Endothelial cell of umbilical vein (primary cell): ENCODE results near the gene UST. TPM values are rescaled to one million over a fixed set of nuclear protein-coding genes. Genes with fewer than 3 reads are reported as not detected.

Source experiments
- BruUV-seq: library from RNA; stranded (reverse); fragments of 400-500 nt; replicated peaks from 2 replicates; lab custom pipeline; 2021; lab: Mats Ljungman, UMichigan
- CTCF ChIA-PET: fragments of 300-600, 350-600 bp; sonication (Branson Sonifier 250); formaldehyde crosslinking; loops from one replicate; lab custom pipeline; 2021; ENCODE audit warnings: antibody characterized with exemption, inconsistent platforms; lab: Charles Lee
- POLR2A ChIA-PET: fragments of 300-600, 350-600 bp; sonication (Branson Sonifier 250); formaldehyde crosslinking; loops from one replicate; lab custom pipeline; 2021; ENCODE audit warnings: antibody characterized with exemption, inconsistent platforms; lab: Charles Lee
- DNase-seq: peaks from one replicate; pipeline ENCODE4 v3.0.0-alpha.2; 2011; ENCODE audit warnings: low read depth, low spot score
- FAIRE-seq: peaks from 2 replicates; lab custom pipeline; 2011; peaks lifted over from hg19 to GRCh38; lab: Jason Lieb, UNC
- H2AFZ ChIP-seq: 2 replicates; pipeline ENCODE4 v1.6.0; 2012; ENCODE audit warnings: low read depth, low read length, control low read depth, inconsistent platforms
- H3K27ac ChIP-seq: 2 replicates; pipeline ENCODE4 v1.5.1; 2011; ENCODE audit warnings: low read depth, mild to moderate bottlenecking, control low read depth, low read length, moderate library complexity; ENCODE audit not compliant: insufficient read depth
- H3K27me3 ChIP-seq, 2 experiments: 2 replicates each; pipeline versions ENCODE4 v1.6.0 to v1.6.1; 2011; ENCODE audit warnings: low read length in 2 of 2, mixed read lengths in 1 of 2; ENCODE audit not compliant: control insufficient read depth in 2 of 2, insufficient read depth in 2 of 2
- H3K36me3 ChIP-seq, 2 experiments: 2 replicates in 1 of 2; 3 replicates in 1 of 2; pipeline ENCODE4 v1.5.1; 2011; ENCODE audit warnings: low read length in 2 of 2, mild to moderate bottlenecking in 1 of 2, moderate library complexity in 1 of 2; ENCODE audit not compliant: control insufficient read depth in 2 of 2, insufficient read depth in 2 of 2; ENCODE audit errors: extremely low read depth in 1 of 2
- H3K4me1 ChIP-seq: 3 replicates; pipeline ENCODE4 v1.5.1; 2011; ENCODE audit warnings: mild to moderate bottlenecking, low read length; ENCODE audit not compliant: control insufficient read depth, insufficient read depth; ENCODE audit errors: extremely low read depth
- H3K4me2 ChIP-seq: 2 replicates; pipeline ENCODE4 v1.6.1; 2011; ENCODE audit warnings: low read length, control low read depth, mixed read lengths; ENCODE audit not compliant: insufficient read depth
- H3K4me3 ChIP-seq, 3 experiments: fragments of 200-600 bp in 1 of 3; sonication (generic), shearing (Covaris generic) in 1 of 3; replicated peaks in 1 of 3; 2 replicates each; pipeline ENCODE4 v1.5.1; 2011 to 2016; ENCODE audit warnings: control low read depth in 3 of 3, low read length in 3 of 3, mild to moderate bottlenecking in 2 of 3, inconsistent platforms in 1 of 3, low read depth in 1 of 3, moderate library complexity in 1 of 3; ENCODE audit not compliant: insufficient read depth in 1 of 3
- H3K79me2 ChIP-seq: 2 replicates; pipeline ENCODE4 v1.6.0; 2012; ENCODE audit warnings: low read length, inconsistent platforms; ENCODE audit not compliant: control insufficient read depth, insufficient read depth
- H3K9ac ChIP-seq: replicated peaks from 2 replicates; pipeline ENCODE3; 2011; ENCODE audit warnings: low read length, control low read depth; ENCODE audit not compliant: insufficient read depth; ENCODE audit errors: extremely low read depth
- H3K9me1 ChIP-seq: replicated peaks from 3 replicates; pipeline ENCODE4 v1.6.0; 2011; ENCODE audit warnings: mild to moderate bottlenecking, low read length; ENCODE audit not compliant: control insufficient read depth, insufficient read depth; ENCODE audit errors: extremely low read depth
- H3K9me3 ChIP-seq: replicated peaks from 2 replicates; pipeline ENCODE4 v1.5.1; 2012; ENCODE audit warnings: low read length, inconsistent platforms; ENCODE audit not compliant: control insufficient read depth, insufficient read depth
- H4K20me1 ChIP-seq: replicated peaks from 2 replicates; pipeline ENCODE3; 2011; ENCODE audit warnings: mild to moderate bottlenecking, low read length; ENCODE audit not compliant: control insufficient read depth, insufficient read depth; ENCODE audit errors: extremely low read depth
- EZH2 ChIP-seq: IDR thresholded peaks from 2 replicates; pipeline ENCODE4 v1.6.1; 2012; ENCODE audit warnings: borderline replicate concordance, low read depth, mild to moderate bottlenecking, moderate library complexity, low read length, inconsistent platforms; ENCODE audit not compliant: severe bottlenecking
- FOS ChIP-seq: IDR thresholded peaks from 2 replicates; pipeline ENCODE4 v1.6.1; 2011; ENCODE audit warnings: mild to moderate bottlenecking, low read length, moderate library complexity, borderline replicate concordance; ENCODE audit not compliant: insufficient read depth
- GATA2 ChIP-seq: IDR thresholded peaks from 2 replicates; pipeline ENCODE4 v1.7.0; 2011; ENCODE audit warnings: low read depth, mild to moderate bottlenecking, moderate library complexity, mixed read lengths, low read length; ENCODE audit not compliant: insufficient read length, insufficient read depth
- JUN ChIP-seq: IDR thresholded peaks from 2 replicates; pipeline ENCODE4 v1.6.1; 2011; ENCODE audit warnings: borderline replicate concordance, low read depth; ENCODE audit not compliant: insufficient read length, insufficient read depth
- MYC ChIP-seq: IDR thresholded peaks from one replicate; pipeline ENCODE4 v1.6.1; 2011; ENCODE audit warnings: mild to moderate bottlenecking, low read depth, low read length
- POLR2A ChIP-seq: IDR thresholded peaks from 2 replicates; pipeline ENCODE4 v1.6.1; 2012; ENCODE audit warnings: low read depth, mild to moderate bottlenecking, control low read depth, low read length
- POLR2AphosphoS5 ChIP-seq: IDR thresholded peaks from 2 replicates; pipeline ENCODE4 v1.6.1; 2012; ENCODE audit warnings: low read depth, mild to moderate bottlenecking, control low read depth, low read length, moderate library complexity; ENCODE audit not compliant: insufficient read depth
- dilution Hi-C: fragments of 300-500 bp; cut with MboI; formaldehyde crosslinking; loops from one replicate; pipeline ENCODE4 v1.15.0; 2019; ENCODE audit warnings: low sequenced_read_pairs; ENCODE audit not compliant: extremely low pct_ligation_motif_present
- intact Hi-C: fragments of 100-400 bp; cut with micrococcal nuclease; formaldehyde crosslinking; loops from one replicate; pipeline ENCODE4 v1.10.0; 2022
- polyA plus RNA-seq, 4 experiments: library from polyadenylated mRNA; depleted of rRNA in 3 of 4; stranded (reverse) in 3 of 4; unstranded in 1 of 4; fragments of >200 nt; gene quantifications; 2 replicates each; pipeline versions ENCODE4 v1.2.1 to v1.2.3, GENCODE V29; 2011 to 2012; ENCODE audit warnings: missing spikeins in 1 of 4
- total RNA-seq: library from RNA; stranded (reverse); gene quantifications from 2 replicates; pipeline ENCODE4 v1.2.3, GENCODE V29; 2021
- TF ChIP-seq, protein P1 (sequence below): IDR thresholded peaks from 2 replicates; pipeline ENCODE4 v1.6.1; 2011; ENCODE audit not compliant: insufficient read depth, insufficient read length
- TF ChIP-seq, protein P2 (sequence below), 2 donors: IDR thresholded peaks; 1 replicate in 1 of 2; 2 replicates in 1 of 2; pipeline ENCODE4 v1.5.1; 2011; ENCODE audit warnings: low read length in 2 of 2, mild to moderate bottlenecking in 2 of 2, moderate library complexity in 2 of 2, control low read depth in 1 of 2, inconsistent platforms in 1 of 2, low read depth in 1 of 2; ENCODE audit not compliant: insufficient read depth in 1 of 2; ENCODE audit errors: extremely low read depth in 1 of 2

Gene UST
- total and polyA plus RNA-seq, 2 donors (not counting 3 experiments of a cell fraction or from before 2014, with no cell fraction given), result 0.26 to 0.84 TPM

DNA sequence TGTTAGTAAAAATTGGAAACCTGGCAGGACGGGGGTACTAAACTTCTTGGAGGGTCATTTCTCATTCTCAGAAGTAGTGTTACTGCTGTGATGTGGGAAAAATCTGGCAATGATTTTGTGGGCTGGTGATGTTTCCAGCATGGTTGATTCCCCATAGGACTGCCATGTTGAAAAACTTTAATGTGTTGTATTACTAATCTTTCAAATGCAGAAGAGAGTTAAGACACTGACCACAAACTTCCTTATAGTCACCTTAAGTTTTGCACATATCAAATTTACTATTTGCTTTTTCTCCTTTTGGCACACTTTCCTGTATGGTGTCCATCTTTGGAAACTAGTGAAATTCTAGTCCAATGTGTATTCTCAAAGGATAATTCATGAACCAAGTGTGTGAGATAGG is 334.5 kb downstream of the UST start:
- H3K79me2 ChIP-seq, result no peaks in the 10 kb centered on the region
- H3K9me1 ChIP-seq, result no peaks in the 10 kb centered on the region
- H3K9me3 ChIP-seq, result no peaks in the 10 kb centered on the region
- ChIA-PET POLR2A (no interaction called here), CTCF (interaction anchor here (0.9 to 2.4 kb wide), 8 partner anchors 9 to 436 kb away, joined by 3 to 36 read pairs (median 4); partner anchors contain the start of gene TAB2)
- TF ChIP-seq GATA2, result no peak
- TF ChIP-seq, protein P1, sequence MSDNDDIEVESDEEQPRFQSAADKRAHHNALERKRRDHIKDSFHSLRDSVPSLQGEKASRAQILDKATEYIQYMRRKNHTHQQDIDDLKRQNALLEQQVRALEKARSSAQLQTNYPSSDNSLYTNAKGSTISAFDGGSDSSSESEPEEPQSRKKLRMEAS, result no peak
- TF ChIP-seq JUN, result no peak
- TF ChIP-seq FOS, result no peak
- TF ChIP-seq, protein P2, sequence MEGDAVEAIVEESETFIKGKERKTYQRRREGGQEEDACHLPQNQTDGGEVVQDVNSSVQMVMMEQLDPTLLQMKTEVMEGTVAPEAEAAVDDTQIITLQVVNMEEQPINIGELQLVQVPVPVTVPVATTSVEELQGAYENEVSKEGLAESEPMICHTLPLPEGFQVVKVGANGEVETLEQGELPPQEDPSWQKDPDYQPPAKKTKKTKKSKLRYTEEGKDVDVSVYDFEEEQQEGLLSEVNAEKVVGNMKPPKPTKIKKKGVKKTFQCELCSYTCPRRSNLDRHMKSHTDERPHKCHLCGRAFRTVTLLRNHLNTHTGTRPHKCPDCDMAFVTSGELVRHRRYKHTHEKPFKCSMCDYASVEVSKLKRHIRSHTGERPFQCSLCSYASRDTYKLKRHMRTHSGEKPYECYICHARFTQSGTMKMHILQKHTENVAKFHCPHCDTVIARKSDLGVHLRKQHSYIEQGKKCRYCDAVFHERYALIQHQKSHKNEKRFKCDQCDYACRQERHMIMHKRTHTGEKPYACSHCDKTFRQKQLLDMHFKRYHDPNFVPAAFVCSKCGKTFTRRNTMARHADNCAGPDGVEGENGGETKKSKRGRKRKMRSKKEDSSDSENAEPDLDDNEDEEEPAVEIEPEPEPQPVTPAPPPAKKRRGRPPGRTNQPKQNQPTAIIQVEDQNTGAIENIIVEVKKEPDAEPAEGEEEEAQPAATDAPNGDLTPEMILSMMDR (IDR thresholded peaks at IDR 0.05; ENCODE audit: extremely low read depth in 1 of 2, insufficient read depth in 1 of 2, low read depth in 1 of 2, low read length in 2 of 2), result no peak
- TF ChIP-seq MYC, result no peak
- no peak for TF ChIP-seq POLR2AphosphoS5
- TF ChIP-seq EZH2, result no peak
- no peak for TF ChIP-seq POLR2A
- H3K4me3 ChIP-seq, result no peak overlapping the region
- dilution Hi-C loops (no loop called here), intact Hi-C loops (no loop called here)
- H3K4me2 ChIP-seq, result no peak overlapping the region
- FAIRE-seq (no peak), DNase-seq (no peak)
- H4K20me1 ChIP-seq, result no peaks in the 10 kb centered on the region
- no peak overlapping the region for H3K9ac ChIP-seq
- no peaks in the 10 kb centered on the region for H3K36me3 ChIP-seq
- no peak overlapping the region for H2AFZ ChIP-seq
- peaks cover 18 to 25% of the 10 kb centered on the region in 2 experiments for H3K27me3 ChIP-seq
- BruUV-seq, result no TSS peak
- H3K4me1 ChIP-seq, result no peaks in the 10 kb centered on the region
- no peak overlapping the region for H3K27ac ChIP-seq
